Tibial nerve (tissue), 3 donors: ENCODE measurements around the gene ITK.

Source experiments
- CTCF ChIP-seq, 5 experiments: fragments of 200-600 bp in 3 of 5; fragments of 450-650 bp in 2 of 5; sonication (generic) in 3 of 5; IDR thresholded peaks; one replicate each; pipeline ENCODE4 v1.5.1; 2016 to 2019; ENCODE audit warnings: antibody characterized with exemption in 5 of 5, mild to moderate bottlenecking in 3 of 5, moderate library complexity in 2 of 5
- POLR2A ChIP-seq, 2 donors: fragments of 450-650 bp; IDR thresholded peaks; one replicate each; pipeline ENCODE4 v1.6.1; 2017; ENCODE audit warnings: antibody characterized with exemption in 2 of 2, mild to moderate bottlenecking in 2 of 2, moderate library complexity in 2 of 2

GRCh38 chr5:157280927-157281326 is 100.3 kb downstream of the ITK start:
- TF ChIP-seq CTCF (IDR thresholded peaks at IDR 0.05): no peak
- TF ChIP-seq POLR2A (IDR thresholded peaks at IDR 0.05): no peak
